ENCODE data around the gene BARHL1.
"Not testable (repeated sequence)": the region's sequence is repeated elsewhere in the genome, so short reads cannot be mapped to it uniquely, and the experiment has no call there.

Gene BARHL1

GRCh38 chr9:132560616-132561202 is 21.7 kb upstream of the BARHL1 start:
- no peaks in the 10 kb centered on the region for H3K79me2 ChIP-seq (ENCODE audit: insufficient read depth, low read length)
- H2AFZ ChIP-seq (ENCODE audit: low read length): no peak overlapping the region
- no peaks in the 10 kb centered on the region for H3K4me1 ChIP-seq (ENCODE audit: insufficient read depth, low read length, severe bottlenecking)
- H3K27ac ChIP-seq (ENCODE audit: low read depth, low read length, poor library complexity, severe bottlenecking): no peak overlapping the region
- H3K36me3 ChIP-seq (ENCODE audit: insufficient read depth, low read length): no peaks in the 10 kb centered on the region; the same call in 1 of the 2 replicates
- H3K27me3 ChIP-seq (ENCODE audit: insufficient read depth, low read length): peaks cover 14% of the 10 kb centered on the region; the same call in 1 of the 2 replicates
- no peak overlapping the region for H3K4me2 ChIP-seq (ENCODE audit: low read length)
- no peaks in the 10 kb centered on the region for H4K20me1 ChIP-seq (ENCODE audit: insufficient read depth, low read length)
- H3K4me3 ChIP-seq (ENCODE audit: low read depth, low read length, poor library complexity, severe bottlenecking): no peak overlapping the region
- H3K9me3 ChIP-seq (ENCODE audit: low read length): no peaks in the 10 kb centered on the region
- no peaks in the 10 kb centered on the region for H3K9me2 ChIP-seq (ENCODE audit: low read depth, low read length)
- TF ChIP-seq EZH2 (IDR thresholded peaks at IDR 0.05; ENCODE audit: borderline replicate concordance, low read length): no peak
- H3K9ac ChIP-seq (ENCODE audit: low read length): no peak overlapping the region
- no peaks in the 10 kb centered on the region for H3F3A ChIP-seq (ENCODE audit: insufficient read depth, low read length)

- H3K4me2 ChIP-seq (ENCODE audit: low read length): no peak overlapping the region
Observed at GRCh38 chr9:132562306-132562573, 20.2 kb upstream of the BARHL1 start.

GRCh38 chr9:132564526-132564925 is 17.9 kb upstream of the BARHL1 start:
- no peak overlapping the region for H3K27ac ChIP-seq (ENCODE audit: low read depth, low read length, poor library complexity, severe bottlenecking)
- no peak overlapping the region for H3K4me3 ChIP-seq (ENCODE audit: low read depth, low read length, poor library complexity, severe bottlenecking)
- H3K9me3 ChIP-seq (ENCODE audit: low read length): no peaks in the 10 kb centered on the region
- no peaks in the 10 kb centered on the region for H3K79me2 ChIP-seq (ENCODE audit: insufficient read depth, low read length)
- no peak overlapping the region for H3K4me2 ChIP-seq (ENCODE audit: low read length)
- H3F3A ChIP-seq (ENCODE audit: insufficient read depth, low read length): no peaks in the 10 kb centered on the region
- H3K27me3 ChIP-seq (ENCODE audit: insufficient read depth, low read length): peaks cover 11% of the 10 kb centered on the region; the same call in 1 of the 2 replicates
- H2AFZ ChIP-seq (ENCODE audit: low read length): no peak overlapping the region
- no peak overlapping the region for H3K9ac ChIP-seq (ENCODE audit: low read length)
- no peaks in the 10 kb centered on the region for H4K20me1 ChIP-seq (ENCODE audit: insufficient read depth, low read length)
- no peaks in the 10 kb centered on the region for H3K4me1 ChIP-seq (ENCODE audit: insufficient read depth, low read length, severe bottlenecking)
- no peaks in the 10 kb centered on the region for H3K9me2 ChIP-seq (ENCODE audit: low read depth, low read length)
- TF ChIP-seq EZH2 (IDR thresholded peaks at IDR 0.05; ENCODE audit: borderline replicate concordance, low read length) (no peak), CTCF (IDR thresholded peaks at IDR 0.05; ENCODE audit: low read length) (no peak)
- no peaks in the 10 kb centered on the region for H3K36me3 ChIP-seq (ENCODE audit: insufficient read depth, low read length)

More at GRCh38 chr9:132562306-132562573, 20.2 kb upstream of the BARHL1 start:
- H4K20me1 ChIP-seq (ENCODE audit: insufficient read depth, low read length): no peaks in the 10 kb centered on the region
- no peaks in the 10 kb centered on the region for H3F3A ChIP-seq (ENCODE audit: insufficient read depth, low read length)
- H3K4me1 ChIP-seq (ENCODE audit: insufficient read depth, low read length, severe bottlenecking): no peaks in the 10 kb centered on the region
- H3K36me3 ChIP-seq (ENCODE audit: insufficient read depth, low read length): no peaks in the 10 kb centered on the region; the same call in 1 of the 2 replicates
- TF ChIP-seq CTCF (IDR thresholded peaks at IDR 0.05; ENCODE audit: low read length) (no peak), EZH2 (IDR thresholded peaks at IDR 0.05; ENCODE audit: borderline replicate concordance, low read length) (no peak)
- H3K9me2 ChIP-seq (ENCODE audit: low read depth, low read length): no peaks in the 10 kb centered on the region
- H3K9ac ChIP-seq (ENCODE audit: low read length): no peak overlapping the region
- H3K27ac ChIP-seq (ENCODE audit: low read depth, low read length, poor library complexity, severe bottlenecking): no peak overlapping the region
- no peaks in the 10 kb centered on the region for H3K9me3 ChIP-seq (ENCODE audit: low read length)
- H3K27me3 ChIP-seq (ENCODE audit: insufficient read depth, low read length): peaks cover 14% of the 10 kb centered on the region; the same call in 1 of the 2 replicates
- H2AFZ ChIP-seq (ENCODE audit: low read length): no peak overlapping the region
- H3K79me2 ChIP-seq (ENCODE audit: insufficient read depth, low read length): no peaks in the 10 kb centered on the region
- no peak overlapping the region for H3K4me3 ChIP-seq (ENCODE audit: low read depth, low read length, poor library complexity, severe bottlenecking)

- not testable (repeated sequence) for H3K4me2 ChIP-seq (ENCODE audit: low read length); H3K9me3 ChIP-seq (ENCODE audit: low read length); H3K9me2 ChIP-seq (ENCODE audit: low read depth, low read length); H3K4me3 ChIP-seq (ENCODE audit: low read depth, low read length, poor library complexity, severe bottlenecking); H3K4me1 ChIP-seq (ENCODE audit: insufficient read depth, low read length, severe bottlenecking); H4K20me1 ChIP-seq (ENCODE audit: insufficient read depth, low read length); H3K36me3 ChIP-seq (ENCODE audit: insufficient read depth, low read length); H3K79me2 ChIP-seq (ENCODE audit: insufficient read depth, low read length); H3K27ac ChIP-seq (ENCODE audit: low read depth, low read length, poor library complexity, severe bottlenecking); H3F3A ChIP-seq (ENCODE audit: insufficient read depth, low read length); H3K27me3 ChIP-seq (ENCODE audit: insufficient read depth, low read length); H3K9ac ChIP-seq (ENCODE audit: low read length); H2AFZ ChIP-seq (ENCODE audit: low read length)
Observed at GRCh38 chr9:132568787-132569186, 13.6 kb upstream of the BARHL1 start.
